HG03520 (cell line): Measurements from ENCODE around the gene C12orf75.
"Not testable (repeated sequence)": the region's sequence is repeated elsewhere in the genome, so short reads cannot be mapped to it uniquely, and the experiment has no call there.

Experiments used
- ATAC-seq: cut with Tn5 transposase; IDR thresholded peaks from one replicate; pipeline ENCODE4 v1.9.1; 2021; ENCODE audit warnings: mild to moderate bottlenecking, moderate library complexity; ENCODE audit not compliant: unreplicated experiment

C12orf75 gene

DNA sequence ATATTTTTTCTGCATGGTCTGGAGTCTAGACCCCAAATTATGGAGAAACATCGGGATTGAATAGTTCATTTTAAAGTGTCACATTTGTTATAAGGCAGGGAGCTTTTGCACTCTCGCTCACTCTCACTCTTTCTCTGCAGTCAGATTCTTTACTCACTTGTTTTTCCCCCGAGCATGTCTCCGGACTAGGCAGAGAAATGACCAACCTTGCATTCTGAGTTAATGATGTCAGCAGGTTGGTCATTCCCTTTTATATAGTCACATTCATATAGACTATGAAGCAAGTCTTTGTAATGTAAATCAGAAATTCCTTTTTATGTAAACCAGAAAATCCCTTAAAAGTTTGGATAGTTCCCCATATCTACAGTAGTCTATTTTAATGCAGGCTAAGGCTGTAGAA lies 4.1 kb downstream of the C12orf75 start:
- ATAC-seq, result no peak

DNA sequence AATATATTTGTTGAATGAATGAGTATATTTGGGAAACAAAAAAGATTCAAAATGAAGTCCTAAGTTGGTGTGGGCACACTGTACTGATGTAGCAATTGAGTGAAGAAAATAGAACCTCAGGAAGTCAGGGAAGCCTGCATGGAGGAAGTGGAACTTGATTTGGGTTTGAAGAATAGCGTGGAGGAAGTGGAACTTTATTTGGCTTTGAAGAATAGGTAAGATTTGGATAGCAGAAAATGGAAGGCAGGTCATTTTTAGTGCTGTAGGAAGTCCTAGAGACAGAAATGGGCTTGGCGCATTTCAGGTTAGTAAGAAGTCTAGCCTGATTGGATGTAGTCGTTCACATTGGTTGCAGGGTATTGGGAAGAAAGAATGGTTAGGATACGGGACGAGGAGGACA lies 5.4 kb downstream of the C12orf75 start:
- no peak for ATAC-seq

DNA sequence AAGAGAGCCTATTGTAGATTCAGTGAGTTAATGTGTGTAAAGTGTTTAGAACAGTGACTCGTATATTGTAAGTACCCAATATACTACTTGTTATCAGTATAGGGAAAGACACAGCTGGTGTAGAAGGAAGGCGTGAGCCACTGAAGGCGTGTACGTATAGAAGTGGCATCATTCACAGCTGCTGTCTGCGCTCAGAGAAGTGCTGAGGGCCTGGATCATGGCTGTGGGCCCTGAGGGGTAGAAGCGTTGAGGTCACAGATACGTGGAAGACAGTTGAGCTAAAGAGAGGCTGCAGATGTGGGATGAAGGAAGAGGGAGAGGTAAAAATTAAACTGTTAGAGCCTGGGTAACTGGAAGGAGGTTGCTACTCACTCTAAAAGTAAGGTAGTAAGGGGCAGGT lies 5.9 kb downstream of the C12orf75 start:
- no peak for ATAC-seq

DNA sequence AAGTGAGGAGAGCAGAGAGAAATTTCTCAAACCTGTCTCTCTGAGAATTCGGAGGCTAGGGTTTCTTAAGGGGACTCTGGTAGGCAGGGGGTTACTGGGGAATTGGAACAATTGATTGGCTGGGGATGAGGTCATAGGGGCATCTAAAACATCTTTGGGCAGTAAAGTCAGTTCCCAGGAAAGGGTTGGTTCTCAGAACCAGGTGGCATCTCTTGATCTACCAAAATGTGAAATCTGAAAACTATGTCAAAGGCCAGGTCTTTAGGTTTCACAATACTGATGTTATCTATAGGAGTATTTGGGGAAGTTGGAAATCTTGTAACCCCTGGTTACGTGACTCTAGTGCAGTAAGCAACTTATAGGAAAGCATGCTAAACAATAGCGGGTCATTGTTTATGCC lies 6.9 kb downstream of the C12orf75 start:
- ATAC-seq, result no peak

DNA sequence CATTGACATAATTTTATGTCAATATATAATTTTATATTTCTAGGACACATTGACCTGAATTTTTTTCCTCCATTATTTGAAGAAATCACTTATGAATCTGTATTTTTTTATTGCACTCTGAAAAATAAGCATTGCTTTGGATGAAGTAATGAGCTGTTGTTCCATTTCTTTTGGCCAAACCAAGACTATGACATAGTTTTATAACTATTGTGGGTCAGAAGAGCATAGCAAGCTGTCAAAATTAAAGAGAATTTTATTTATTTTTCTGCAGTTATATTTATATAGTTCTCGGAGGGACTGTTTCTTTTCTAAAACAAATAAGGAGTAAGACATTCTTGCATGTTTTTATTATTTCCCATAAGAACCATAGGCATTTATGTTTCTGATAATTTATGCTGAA lies 8.5 kb downstream of the C12orf75 start:
- no peak for ATAC-seq

DNA sequence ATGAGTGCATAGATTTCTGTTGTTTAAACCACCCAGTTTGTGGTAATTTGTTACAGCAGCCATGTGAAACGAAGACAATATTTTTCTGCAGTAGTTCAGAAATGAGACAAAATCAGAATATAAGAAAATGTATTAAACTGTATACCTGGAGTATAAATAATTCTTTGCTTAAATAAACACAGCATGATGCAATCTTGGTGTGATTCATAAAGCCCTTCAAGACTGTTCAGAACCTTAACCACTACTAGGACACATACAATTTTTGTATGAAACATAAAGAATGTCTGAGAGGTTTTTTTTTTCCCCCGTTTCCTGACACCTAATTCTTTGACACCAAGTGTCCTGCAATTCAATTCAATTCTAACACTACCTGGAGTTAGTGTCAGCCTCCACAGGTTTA lies 10.5 kb downstream of the C12orf75 start:
- no peak for ATAC-seq

DNA sequence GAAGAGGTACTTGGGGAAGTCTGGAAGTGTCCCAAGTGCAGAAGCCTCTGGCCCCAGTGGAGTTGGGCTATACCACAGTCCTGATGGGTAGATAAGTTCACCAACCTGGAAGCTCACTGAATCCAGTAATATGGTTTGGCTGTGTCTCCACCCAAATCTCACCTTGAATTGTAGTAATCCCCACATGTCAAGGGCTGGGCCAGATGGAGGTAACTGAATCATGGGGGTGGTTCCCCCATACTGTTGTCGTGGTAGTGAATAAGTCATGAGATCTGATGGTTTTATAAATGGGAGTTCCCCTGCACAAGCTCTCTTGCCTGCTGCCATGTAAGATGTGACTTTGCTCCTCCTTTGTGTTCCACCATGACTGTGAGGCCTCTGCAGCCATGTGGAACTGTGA lies 11.1 kb downstream of the C12orf75 start:
- ATAC-seq, result not testable (repeated sequence)

DNA sequence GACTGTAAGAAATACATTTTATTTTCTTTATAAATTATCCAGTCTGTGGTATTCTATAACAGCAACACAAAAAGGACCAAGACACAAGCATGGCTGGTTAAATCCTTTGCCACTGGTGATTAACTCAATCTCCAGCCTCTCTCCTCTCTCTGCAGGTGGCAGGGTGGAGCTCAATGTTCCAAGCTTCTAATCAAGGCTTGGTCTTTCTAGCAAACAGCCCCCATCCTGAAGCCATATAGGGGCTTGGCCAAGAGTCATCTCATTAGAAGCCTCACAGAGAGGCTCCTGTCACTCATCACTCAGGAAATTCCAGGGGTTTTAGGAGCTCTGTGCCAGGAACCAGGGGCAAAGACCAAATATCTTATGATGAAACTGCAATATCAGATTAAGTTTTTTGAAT lies 12.0 kb downstream of the C12orf75 start:
- ATAC-seq, result no peak

DNA sequence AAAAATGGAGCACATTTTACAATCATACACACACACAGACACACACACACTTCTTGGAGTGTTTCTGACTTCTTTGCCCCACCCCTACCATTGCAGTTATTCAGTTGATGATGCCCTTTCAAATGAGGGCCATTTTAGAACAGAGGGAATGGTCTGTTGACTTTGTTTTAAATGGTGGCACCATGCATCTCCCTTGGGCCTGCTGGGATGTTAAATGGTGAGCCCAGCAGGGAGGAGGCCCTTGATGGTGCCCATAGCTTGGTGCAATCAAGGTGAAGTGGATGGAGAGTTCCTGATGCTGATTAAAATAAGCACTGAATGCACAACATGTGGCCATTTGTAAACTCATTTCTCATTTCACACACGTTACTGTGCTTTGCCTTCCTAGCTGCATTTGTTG lies 13.3 kb downstream of the C12orf75 start:
- ATAC-seq, result no peak

DNA sequence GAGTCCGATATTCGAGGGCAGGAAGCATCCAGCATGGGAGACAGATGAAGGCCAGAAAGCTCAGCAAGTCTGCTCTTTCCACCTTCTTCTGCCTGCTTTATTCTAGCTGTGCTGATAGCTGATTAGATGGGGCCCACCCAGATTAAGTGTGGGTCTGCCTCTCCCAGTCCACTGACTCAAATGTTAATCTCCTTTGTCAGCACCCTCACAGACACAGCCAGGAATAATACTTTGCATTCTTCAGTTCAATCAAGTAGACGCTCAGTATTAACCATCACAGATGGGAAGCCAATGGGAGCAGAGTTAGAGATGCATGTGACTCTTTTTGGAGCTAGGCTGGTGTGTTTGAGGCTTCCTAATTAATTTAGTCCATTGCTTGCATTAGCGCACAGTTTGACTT lies 17.0 kb downstream of the C12orf75 start:
- no peak for ATAC-seq

DNA sequence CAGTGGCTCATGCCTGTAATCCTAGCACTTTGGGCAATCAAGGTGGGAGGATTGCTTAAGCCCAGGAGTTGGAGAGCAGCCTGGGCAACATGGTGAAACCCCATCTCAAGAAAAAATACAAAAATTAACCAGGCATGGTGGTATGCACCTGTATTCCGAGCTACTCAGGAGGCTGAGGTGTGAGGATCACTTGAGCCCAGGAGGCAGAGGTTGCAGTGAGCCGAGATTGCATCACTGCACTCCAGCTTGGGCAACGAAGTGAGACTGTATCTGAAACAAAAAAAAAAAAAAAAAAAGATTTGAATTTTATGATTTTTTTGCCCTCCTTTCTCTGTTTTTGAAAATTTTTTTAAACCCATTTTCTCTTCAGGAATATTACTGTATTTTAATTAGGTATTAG lies 17.7 kb downstream of the C12orf75 start:
- ATAC-seq, result no peak

DNA sequence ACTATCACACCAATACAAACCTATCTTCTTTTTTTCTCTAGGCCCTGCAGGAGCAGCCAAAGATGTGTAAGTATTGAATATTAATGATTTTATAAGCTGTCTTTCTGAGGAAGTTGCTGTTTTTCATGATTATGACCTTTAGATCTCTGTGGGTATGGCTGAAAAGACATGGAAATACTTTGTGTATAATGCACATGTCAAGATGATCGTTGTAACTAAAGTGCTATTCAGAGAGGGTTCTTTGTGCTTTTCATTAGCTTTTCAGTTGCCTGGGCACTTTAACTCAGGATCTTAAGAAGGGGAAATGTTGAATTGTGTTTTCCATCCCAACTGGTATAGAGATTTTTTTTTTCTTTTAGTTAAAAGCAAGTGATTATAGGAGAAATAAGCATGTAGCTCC lies 18.1 kb downstream of the C12orf75 start:
- no peak for ATAC-seq

DNA sequence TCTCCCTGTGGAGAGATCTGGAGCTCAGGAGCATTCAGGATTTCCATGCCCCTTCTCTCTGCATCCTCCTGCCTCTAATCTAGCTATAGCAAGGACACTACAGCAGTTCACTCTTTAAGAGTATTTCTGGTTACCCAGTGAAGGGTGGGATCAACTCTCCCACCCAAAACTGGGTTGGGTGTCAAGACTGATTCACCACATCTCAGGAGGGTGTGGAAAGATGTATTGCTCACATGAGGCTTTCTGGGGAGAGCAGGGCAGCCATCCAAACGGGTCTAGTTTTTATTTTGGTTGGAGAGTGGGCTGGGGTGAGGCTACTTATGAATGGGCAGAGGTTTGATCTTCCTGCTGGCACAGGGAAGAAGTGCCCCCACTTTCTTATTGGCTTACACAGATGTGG lies 18.6 kb downstream of the C12orf75 start:
- ATAC-seq, result no peak

DNA sequence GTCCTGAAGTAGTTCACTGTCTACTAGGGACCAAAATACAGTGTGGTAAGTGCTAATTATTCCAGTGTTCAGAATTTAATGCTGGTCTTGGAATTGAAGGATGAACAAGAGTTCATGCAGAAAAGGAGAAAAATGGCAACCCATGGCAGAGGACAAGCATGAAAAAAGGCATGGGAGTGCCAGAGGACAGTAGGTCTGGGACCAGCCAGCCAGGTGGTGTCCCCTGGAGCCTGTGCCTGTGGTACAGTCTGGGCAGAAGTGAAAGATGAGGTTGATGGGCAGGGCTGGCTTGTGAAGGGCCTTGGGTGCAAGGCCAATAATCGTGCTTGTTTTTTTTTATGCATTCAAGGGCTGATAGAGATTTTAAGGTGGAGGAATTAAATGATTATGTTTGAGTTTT lies 21.0 kb downstream of the C12orf75 start:
- ATAC-seq, result peak; percentile 33

DNA sequence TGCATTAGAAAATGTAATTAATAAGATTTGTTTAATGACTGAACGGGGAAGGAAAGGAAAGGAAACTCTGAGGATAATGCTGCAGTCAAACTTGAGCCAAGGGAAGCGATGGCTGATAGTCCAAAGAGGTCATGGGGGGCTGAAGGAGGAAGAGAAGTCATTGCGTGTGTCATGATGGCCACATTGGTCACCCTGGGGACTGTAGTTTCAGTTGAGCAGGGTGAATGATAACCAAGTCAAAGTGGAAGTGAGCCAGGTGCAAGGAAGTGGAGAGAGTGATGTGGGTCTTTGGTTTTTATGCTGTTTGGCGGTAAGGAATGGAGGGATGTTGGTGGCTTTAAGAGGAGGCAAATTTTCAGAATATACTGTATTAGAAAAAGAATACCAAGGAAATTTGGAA lies 21.6 kb downstream of the C12orf75 start:
- ATAC-seq, result peak; percentile 94

DNA sequence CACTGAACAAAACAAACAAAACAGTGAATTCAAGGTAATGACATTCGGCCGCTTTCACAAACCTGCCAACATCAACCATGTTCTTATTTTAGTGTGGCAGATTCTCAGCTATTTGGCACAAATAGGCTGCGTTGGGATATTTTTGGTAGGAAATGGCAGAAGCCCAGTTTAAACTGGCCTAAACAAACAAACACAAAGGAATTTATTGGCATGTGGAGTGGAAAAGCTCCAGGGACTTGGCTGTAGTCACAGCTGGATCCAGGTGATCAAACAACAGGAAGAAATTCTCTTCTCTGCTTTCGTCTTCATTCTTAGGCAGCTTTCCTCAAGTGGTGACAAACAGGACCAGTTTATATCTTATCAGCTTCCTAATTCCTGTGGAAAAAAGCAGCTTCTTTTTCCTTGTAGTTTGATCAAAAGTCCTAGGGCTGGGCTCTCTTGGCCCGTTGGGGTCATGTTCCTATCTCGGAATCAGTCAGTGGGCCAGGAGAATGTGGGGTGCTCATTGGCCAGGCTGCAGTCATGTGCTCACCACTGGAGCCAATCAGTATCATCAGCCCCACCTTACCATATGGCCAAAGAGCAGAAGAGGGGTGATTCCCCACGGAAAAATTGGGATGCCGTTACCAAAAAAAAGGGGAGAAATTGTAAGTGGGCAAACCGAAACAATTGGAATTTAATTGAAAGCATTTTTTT lies 22.6 kb downstream of the C12orf75 start:
- no peak for ATAC-seq

DNA sequence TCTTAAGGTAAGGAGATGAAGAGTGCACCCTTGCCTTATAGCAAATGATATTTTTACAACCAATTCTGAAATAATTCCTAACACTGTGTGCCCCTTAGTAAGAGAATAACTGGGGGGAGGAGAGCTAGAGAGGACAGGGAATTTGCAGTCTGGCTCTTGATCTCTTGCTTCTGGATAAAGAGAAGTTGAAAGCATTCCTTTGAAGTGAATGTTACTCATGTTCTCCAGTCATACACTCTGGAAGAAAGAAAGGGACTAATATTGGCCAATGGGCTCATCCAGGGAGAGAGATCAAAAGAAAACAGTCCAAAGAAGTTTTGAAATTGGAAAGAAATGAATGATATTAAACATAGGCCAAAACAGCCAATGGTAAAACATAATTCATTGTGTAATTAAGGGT lies 25.3 kb downstream of the C12orf75 start:
- ATAC-seq, result no peak

DNA sequence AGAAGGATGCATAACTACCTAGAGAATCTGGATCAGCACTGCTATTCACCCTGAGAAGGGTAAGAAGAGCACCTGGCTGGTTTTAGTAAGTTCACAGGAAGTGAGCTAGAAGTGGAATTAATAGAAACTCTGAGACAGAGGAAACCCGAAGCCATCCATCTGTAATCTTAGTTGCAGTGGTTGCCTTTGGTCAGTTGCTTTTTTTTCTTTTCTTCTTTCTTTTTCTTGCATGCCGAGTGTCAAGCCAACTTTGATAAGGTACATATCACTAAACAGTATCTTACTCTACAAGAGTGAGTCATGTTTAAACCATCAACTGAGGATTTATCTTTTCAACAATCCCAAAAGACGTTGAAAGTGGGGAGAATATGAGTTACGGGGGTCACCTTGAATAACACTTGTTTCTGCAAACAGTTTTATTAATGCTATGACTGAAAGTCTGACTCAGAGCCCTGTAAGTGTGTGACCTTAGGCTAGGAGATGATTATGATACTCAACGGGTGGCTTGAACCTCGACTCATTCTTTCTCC lies 26.7 kb downstream of the C12orf75 start:
- peak; percentile 75 for ATAC-seq

DNA sequence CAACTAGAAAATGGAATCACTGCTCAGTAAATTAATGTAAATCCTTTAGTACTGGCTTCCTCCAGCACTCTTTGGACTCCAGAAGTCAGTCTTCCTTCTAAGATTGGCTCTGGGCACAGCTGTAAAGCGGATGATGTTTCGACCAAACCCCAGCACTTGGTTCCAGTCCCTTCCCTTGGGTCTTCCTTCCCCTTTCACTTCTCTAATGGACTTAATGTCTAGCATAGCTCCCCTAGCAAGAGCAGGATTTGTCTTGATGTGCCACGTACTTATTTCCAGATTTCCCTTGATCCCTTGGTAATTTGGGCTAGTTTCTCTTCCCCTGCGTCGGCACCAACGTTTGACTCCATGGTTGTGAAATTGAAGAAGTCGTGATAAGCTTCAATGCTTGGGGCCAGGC lies 28.3 kb downstream of the C12orf75 start:
- no peak for ATAC-seq

DNA sequence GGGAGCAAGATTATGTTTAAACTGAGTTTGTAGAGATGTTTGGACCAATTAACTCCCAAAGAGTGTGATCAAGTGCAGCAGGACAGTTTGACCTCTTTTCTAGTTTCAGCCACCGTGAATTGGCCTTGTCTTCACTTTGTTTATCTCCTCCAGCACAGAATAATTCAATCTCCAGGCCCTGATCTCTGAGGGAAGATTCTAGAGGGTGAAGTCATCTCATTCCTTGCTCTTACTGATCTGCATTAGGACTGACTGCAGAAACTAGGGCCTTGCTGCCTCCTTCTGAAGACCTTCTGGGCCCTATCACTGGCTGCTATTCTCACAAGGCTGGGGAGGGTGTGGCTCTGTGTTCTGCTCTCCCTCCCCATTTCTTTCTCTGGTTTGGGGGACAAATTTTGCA lies 29.4 kb downstream of the C12orf75 start:
- ATAC-seq, result no peak

DNA sequence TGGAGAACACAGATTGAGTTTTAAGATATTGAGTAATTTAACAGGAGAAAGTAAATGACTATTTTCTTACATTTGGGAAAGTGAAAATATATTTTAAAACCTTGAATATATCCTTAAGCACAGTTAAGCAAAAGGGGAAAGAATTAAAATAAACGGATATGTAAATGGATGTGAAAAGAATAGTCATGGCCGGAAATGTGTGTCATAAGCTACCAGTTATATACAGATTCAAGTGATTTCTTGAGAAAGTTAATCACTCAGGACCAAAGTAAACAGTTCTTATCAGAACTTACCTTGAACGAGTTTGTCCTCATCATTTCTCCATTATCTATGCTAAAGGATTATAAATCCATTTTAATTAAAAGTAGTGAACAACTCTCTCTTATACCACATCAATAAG lies 33.4 kb downstream of the C12orf75 start:
- no peak for ATAC-seq

DNA sequence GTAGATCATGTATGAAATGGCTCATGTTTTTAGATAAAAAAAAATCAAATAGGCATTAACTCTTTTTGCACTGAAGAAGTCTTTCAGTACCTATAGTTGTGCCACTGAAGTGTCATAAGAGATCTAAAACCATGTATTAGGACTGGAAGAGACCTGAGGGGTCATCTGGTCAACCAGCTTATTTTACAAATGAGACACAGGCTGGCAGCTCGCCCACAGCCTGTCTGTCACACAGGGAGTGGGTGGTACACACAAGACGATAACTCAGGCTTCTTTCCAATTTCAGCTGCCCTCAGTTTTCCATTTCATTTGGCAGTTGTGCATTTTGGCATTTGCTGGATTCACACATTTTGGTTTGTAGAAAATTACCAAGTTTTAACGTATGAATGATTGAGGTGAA lies 34.7 kb downstream of the C12orf75 start:
- ATAC-seq, result no peak

DNA sequence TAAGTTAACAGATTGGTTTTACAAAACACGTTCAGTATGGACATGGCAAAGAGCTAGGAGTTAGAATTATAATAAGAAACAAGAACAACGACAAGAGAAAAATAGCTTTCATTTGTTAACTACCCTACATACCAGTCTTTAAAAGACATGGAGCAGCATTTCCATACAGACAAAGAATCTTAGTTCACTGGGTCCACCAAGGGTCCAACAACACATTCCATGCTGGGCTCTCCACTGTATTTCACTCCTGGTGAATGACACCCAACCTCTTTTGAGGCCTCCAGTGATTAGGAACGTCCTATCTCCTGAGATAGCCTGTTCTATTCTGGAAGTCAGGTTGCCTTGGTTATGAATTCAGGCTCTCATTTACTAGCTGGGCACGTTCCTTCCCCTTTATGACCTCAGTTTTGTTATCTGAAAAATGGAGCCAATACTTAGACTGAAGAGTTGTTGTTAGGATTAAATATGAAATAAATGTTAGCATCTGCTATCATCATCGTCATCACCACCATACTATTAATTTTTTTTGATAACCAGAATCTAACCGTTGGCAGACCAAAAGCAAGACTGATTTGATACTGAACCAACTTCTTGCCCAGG lies 37.7 kb downstream of the C12orf75 start:
- no peak for ATAC-seq
